ENCODE results near the gene ZNF302.

Gene ZNF302

GRCh38 chr19:34733746-34734536 is 56.5 kb downstream of the ZNF302 start, which contains the start of gene ZNF181:
ZNF181 (plus strand) TSS chr19:34734243; CDS start chr19:34735038, 795 bp downstream.
- DNase-seq, result peak; percentile 83

- DNase-seq, result peak; percentile 83
Observed at GRCh38 chr19:34734537-34735103, 57.1 kb downstream of the ZNF302 start.
